GM23338 (cell line): ENCODE data around the gene KIF2C.

Source experiments
- CREB1 ChIP-seq: fragments of 250-450 bp; sonication (Bioruptor Pico); IDR thresholded peaks from 2 replicates; pipeline ENCODE4 v1.5.0; 2020; ENCODE audit warnings: low read depth, mild to moderate bottlenecking, moderate library complexity
- CTCF ChIP-seq, 2 experiments: fragments of 200-600 bp in 1 of 2; sonication (generic) in 1 of 2; conservative IDR thresholded peaks; 2 replicates each; pipeline versions ENCODE4 v1.5.1 to v1.6.1; 2016 to 2017; ENCODE audit warnings: antibody characterized with exemption in 2 of 2, low read depth in 2 of 2, mild to moderate bottlenecking in 2 of 2, moderate library complexity in 1 of 2
- ETS1 ChIP-seq: IDR thresholded peaks from 2 replicates; pipeline ENCODE4 v1.6.1; 2016; ENCODE audit warnings: antibody characterized with exemption
- EZH2 ChIP-seq: fragments of 200-600 bp; sonication (generic); IDR thresholded peaks from one replicate; pipeline ENCODE4 v1.8.0; 2017; ENCODE audit warnings: antibody characterized with exemption, mild to moderate bottlenecking, low read depth; ENCODE audit not compliant: unreplicated experiment
- EZH2phosphoT487 ChIP-seq: fragments of 200-600 bp; sonication (generic); IDR thresholded peaks from one replicate; pipeline ENCODE4 v1.8.1; 2018; ENCODE audit warnings: antibody characterized with exemption; ENCODE audit not compliant: unreplicated experiment
- JUNB ChIP-seq: IDR thresholded peaks from one replicate; pipeline ENCODE4 v1.6.1; 2016; ENCODE audit warnings: antibody characterized with exemption; ENCODE audit not compliant: unreplicated experiment
- NANOG ChIP-seq: IDR thresholded peaks from 2 replicates; pipeline ENCODE4 v1.6.1; 2016; ENCODE audit warnings: antibody characterized with exemption, borderline replicate concordance
- POLR2AphosphoS5 ChIP-seq: IDR thresholded peaks from 2 replicates; pipeline ENCODE4 v1.6.1; 2016; ENCODE audit warnings: antibody characterized with exemption, low read depth
- REST ChIP-seq: IDR thresholded peaks from one replicate; pipeline ENCODE4 v1.6.1; 2018; ENCODE audit warnings: antibody characterized with exemption; ENCODE audit not compliant: unreplicated experiment
- STAT1 ChIP-seq: IDR thresholded peaks from one replicate; pipeline ENCODE4 v1.6.1; 2016; ENCODE audit warnings: antibody characterized with exemption; ENCODE audit not compliant: unreplicated experiment
- ZNF114 ChIP-seq: fragments of 250-450 bp; sonication (Bioruptor Pico); IDR thresholded peaks from 2 replicates; pipeline ENCODE4 v1.5.0; 2020; ENCODE audit warnings: mild to moderate bottlenecking, moderate library complexity
- ZNF331 ChIP-seq: fragments of 250-450 bp; sonication (Bioruptor Pico); IDR thresholded peaks from 2 replicates; pipeline ENCODE4 v1.5.0; 2020; ENCODE audit warnings: low read depth, mild to moderate bottlenecking, moderate library complexity
- ZNF462 ChIP-seq: fragments of 250-450 bp; sonication (Bioruptor Pico); IDR thresholded peaks from 2 replicates; pipeline ENCODE4 v1.5.0; 2020; ENCODE audit warnings: mild to moderate bottlenecking, moderate library complexity

GRCh38 chr1:44747878-44748277 lies 8.2 kb downstream of the KIF2C start:
- TF ChIP-seq REST, result no peak
- no peak for TF ChIP-seq POLR2AphosphoS5
- peak; percentile 37 to 55; a peak in 3 of 4 replicates for TF ChIP-seq CTCF (conservative IDR thresholded peaks at IDR 0.05; ENCODE audit: low read depth in 2 of 2)
- no peak for TF ChIP-seq CREB1 (CRISPR knock-in tag)
- no peak for TF ChIP-seq ZNF462 (CRISPR knock-in tag)
- no peak for TF ChIP-seq EZH2
- TF ChIP-seq EZH2phosphoT487, result no peak
- TF ChIP-seq ETS1, result no peak
- no peak for TF ChIP-seq ZNF331
- no peak for TF ChIP-seq NANOG
- TF ChIP-seq ZNF114 (CRISPR knock-in tag), result no peak
- TF ChIP-seq JUNB, result no peak
- no peak for TF ChIP-seq STAT1
